GM19035 (cell line): ENCODE measurements around the gene SLC6A2.
"Not testable (repeated sequence)": the region's sequence is repeated elsewhere in the genome, so short reads cannot be mapped to it uniquely, and the experiment has no call there.

Source experiments
- ATAC-seq: cut with Tn5 transposase; IDR thresholded peaks from one replicate; pipeline ENCODE4 v1.9.1; 2021; ENCODE audit not compliant: unreplicated experiment

The SLC6A2 gene

DNA sequence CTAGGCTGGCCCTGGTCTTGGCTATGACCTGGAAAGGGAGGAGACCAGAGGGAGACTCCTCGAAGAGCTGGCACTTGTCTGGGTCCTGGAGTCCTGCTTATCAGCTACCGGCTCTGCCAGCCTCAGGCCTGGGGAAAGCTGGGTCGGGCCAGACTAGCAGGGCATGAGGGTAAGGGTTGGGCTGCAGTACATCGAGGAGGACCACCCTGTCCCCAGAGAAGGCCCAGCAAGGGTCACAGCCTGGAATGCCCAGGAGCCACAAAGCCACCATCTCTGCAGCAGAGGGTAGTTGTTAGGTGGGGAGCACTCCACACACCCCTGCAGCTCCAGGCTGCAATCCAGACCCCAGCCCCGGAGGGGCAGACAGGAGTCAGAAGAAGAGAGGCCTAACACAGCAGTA is 54.0 kb downstream of the SLC6A2 start:
- no peak for ATAC-seq

DNA sequence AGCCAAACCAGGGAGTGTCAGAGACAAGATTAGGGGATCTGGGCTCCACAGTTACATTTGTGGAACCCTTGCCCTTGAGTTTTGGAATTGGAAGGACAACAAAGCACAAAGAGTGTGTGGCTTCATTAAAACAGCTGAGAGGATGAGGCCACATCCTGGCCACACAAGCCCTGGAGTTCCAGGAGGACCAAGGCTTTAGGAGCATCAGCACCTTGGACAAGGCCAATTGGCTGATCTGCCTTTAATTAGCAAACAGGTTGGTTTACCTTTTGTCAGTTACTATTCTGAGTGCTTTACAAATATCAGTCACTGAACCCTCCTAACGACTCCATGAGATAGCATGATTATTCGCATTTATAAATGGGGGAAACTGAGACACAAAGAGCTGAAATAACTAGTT is 54.7 kb downstream of the SLC6A2 start:
- ATAC-seq, result no peak

DNA sequence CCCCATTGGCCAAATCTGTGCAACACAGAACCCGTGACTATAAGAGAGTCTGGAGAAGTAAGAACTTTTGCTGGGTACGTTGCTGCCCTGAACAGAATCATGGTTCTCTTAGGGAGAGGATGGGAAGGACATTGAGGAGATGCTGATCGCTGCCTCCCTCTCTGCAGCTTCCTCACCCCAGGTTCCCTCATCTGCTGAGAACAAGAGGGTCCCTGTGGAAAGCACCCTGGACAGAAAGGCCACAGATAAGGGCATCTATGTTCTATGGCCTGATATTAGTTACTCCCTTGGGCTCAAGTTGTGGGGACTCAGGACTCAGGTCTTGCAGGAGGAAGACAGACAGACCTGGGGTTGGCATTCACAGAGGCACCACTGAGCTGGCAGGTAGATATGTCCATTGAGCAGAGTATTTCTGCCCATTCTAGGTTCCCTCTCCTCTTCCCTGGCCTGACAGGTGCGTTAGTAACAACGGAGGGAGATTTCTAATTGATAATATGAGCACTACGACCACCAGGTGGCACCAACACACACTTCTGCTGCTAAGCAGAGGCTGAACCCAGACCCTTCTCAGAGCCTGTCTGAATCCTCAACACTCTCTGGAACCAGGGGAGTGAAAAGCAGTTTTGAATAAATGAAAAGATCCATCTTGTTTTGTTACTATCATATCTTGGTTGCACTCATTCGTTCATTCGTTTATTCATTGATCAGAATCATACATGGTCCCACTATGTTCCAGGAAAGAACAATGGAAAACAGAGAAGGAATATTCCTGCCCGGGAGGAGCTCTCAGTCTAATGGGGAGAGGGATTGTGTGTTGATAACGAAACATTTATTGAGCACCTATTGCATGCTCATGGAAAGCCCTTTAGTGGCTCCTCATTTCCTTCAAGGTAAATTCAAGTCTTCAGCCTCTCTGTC is 56.4 kb downstream of the SLC6A2 start:
- ATAC-seq, result peak; percentile 78

DNA sequence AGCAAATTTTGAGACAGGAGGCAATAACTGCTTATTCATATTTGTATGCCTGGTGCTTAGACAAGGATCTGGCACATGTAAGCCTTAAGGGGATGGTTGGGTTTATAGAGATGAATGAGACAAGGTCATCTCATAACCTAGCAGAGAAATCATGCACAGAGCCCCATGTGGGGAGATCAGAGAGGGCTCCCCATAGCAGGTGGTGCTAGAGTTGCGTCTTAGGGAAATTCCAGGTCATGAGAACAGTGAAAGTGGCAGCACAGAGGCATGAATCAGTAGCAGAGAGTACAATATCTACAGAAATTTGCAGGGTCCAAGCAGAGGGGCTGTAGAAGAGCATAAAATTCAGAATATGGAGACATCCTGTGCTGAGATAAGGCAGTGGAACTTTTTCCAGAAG is 57.3 kb downstream of the SLC6A2 start:
- ATAC-seq, result no peak

DNA sequence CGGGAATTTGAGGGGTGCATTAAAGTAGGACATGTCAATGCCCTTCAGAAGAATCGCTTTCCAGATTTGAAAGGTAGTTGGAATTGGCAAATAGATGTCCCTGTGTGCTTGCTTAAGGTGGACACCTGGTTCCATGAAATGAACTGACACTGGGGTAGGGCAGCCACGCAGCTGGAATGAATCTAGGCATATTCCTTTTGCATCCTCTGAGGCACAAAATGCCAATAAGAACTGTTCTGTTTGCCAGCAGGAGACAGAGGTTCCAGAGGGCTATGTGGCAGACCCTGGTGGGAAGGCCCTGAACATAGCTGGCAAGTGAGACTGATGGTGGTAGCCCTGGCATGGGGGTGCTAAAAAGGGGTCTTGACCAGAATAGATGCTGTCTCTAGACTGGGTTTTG is 61.5 kb downstream of the SLC6A2 start:
- ATAC-seq, result no peak

DNA sequence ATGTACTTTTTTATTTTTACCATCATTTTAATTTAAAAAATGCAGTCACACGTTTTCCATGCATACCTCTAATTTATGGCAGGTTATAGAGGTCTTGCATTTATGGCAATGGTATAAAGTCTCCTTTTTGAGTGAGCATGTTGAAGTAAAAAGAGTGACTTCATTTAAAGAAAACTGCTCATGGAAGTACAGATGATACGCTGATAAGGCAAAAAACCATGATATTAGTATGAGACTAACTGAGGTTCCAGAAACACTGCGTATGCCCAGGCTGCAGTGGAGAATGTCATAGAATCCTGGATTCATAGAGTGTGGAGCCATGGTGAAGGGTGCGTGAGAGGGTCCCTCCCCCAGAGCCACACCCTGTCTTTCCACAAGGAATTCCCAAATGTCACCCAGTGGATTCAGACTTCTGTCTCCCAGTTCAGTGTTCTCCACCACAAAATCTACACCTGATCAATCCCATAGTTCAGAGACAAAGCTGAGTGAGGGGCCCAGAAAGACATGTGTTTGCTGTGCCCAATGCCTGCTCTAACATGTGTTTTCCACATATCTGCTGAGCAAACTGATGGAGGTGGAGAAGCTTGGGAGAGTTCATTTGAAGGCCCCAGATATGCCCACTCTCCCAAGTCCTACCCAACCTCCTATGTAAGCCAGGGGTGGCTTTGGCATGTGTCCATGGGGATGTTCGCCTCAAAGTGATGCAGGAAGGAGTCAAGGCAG is 69.4 kb downstream of the SLC6A2 start:
- ATAC-seq, result no peak

DNA sequence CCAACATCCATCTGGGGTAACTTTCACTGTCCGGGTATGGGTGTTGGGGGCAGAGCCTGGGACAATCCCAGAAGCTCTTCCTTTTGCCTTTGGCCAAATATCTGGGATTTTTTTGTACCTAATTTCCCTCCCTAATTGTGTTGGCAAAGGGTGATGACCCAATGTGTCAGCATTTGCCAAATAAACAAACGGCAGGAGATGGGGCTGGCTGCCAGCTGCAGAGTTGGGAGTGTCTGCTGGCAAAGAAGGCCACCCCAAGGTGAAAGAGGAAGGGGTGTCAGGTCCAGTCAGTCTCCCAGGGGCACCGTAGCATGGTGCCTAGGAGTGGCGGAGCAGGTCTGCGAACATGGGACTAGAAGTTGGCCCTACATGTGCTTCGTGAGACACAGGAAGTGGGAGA is 73.0 kb downstream of the SLC6A2 start:
- no peak for ATAC-seq

DNA sequence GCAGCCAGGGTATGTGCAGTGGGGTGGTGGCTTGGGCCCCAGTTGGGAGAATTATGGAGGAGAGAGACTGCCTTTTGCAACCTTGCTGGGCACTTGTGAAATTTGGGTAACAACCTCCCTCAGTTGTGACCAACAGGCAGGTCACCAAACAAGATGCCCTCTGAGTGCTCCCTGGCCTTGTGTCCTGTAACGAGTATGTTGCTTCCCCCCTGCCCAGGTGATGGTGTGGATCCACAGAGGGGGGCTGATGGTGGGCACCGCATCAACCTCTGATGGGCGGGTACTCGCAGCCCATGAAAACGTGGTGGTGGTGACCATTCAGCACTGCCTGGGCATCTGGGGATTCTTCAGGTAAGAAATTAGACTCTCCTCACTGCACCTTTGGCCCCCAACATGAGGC is 74.3 kb downstream of the SLC6A2 start:
- no peak for ATAC-seq

DNA sequence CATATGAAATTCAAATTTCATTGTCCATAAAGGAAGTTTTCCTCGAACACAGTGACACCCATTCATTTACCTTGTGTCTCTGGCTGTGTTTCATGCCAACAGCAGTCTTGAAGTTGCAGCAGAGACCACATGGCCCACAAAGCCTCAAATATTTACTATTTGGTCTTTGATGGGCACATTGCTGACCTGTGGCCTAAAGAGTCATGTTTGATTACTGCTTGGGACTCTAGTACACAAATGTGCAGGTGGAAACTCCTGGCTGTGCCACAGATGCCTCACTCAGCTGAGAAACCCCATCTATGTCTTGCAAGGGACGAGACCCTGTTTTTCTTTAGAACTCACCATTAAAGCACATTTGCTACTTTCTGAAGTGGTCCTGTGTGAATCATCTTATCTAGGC is 76.7 kb downstream of the SLC6A2 start:
- no peak for ATAC-seq

DNA sequence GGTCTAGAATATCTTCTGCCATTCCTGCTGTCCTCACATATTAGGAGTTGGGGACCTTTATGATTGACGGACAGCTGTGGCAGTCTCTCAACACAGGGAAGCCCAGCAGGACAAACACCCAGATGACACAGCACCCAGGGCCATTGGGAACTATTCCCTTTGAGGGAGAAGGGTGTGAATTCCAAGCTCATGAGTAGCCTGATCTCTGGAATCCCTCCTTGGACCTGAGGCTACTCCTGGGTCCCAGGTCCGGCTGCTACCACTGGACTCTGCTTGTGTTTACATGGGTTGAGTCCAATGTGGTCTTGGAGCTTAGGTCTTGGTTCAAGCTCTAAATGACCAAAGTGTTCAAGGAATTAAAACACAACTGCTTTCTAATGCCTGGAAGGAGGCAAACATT is 78.9 kb downstream of the SLC6A2 start:
- ATAC-seq, result no peak

DNA sequence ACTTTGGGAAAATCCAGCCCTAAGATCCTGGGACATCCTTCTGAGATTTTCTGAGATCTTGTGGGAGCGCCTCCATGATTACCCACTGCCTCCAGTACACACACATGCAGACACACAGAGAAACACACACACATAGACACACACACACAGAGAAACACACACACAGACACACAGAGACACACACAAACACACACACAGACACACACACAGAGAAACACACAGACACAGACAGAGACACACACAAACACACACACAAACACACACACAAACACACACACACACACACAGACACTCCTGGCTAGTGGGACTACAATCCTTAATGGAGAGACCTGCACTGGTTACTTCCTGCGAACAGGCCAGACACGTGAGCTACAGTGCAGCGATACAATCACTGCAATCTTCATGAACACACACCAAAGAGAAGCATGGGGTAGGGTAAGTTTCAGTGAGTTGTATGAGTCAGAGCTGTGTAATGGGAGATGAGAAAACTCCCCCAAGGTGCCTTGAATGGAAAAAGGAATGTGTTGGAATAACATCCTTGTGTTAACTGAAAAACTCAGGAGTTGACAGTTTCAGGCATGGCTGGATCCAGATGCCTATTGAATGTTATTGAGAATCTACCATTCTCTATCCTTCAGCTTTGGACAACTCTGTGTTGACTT is 79.5 kb downstream of the SLC6A2 start:
- ATAC-seq, result no peak

DNA sequence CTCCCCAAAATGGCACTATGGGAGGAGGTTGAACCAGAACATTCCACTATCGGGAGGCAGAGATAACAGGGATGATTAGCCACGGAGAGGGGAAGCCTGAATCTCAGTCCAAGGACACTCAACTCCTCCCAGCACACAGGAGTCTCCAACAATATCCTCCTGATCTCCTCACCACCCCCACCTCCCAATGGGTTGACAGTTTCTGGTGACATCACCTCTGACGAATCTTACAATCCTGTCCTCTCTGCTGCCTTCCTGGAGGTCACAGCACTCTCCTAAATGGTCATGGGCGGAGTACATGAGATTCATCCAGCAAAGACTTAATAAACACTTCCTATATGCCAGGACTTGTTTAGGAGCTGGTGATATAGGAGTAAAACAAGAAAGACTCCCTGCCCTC is 80.9 kb downstream of the SLC6A2 start:
- ATAC-seq, result no peak

DNA sequence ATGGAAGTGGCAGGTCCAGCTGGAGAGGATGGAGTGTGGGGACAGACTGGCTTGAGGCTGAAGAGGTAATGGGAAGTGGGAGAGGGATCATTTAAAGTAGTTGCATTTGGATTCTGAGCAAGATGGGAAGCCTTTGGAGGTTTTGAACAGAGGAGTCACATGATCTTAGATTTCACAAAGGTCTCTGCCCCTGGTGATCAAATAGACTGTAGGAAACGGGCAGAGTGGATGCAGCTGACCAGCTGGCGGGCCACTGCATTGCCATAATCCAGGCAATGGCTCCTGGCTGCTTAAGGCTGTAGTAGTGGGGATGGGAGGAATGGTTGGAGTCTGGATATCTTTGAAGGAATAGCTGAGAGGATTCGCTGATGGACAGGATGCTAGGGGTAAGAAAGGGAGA is 81.5 kb downstream of the SLC6A2 start:
- ATAC-seq, result no peak

DNA sequence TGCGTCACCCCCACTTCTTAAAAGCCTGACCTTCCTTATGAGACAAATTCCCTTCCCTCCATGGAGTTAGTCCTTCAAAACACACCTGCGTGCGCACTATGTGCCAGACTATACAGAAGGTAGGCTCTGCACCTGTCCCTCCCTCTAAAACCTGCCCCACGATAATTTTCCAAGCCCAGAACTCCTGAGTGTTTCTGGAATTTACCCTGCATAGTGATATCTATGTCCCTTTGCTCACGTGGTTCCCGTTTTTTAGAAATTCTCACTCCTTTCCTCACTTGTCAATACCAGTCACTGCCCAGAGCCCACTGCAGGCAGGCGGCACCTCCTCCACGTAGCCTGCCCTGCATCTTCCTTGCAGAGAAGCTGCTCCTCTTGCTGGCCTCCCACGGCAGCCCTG is 82.2 kb downstream of the SLC6A2 start:
- no peak for ATAC-seq

DNA sequence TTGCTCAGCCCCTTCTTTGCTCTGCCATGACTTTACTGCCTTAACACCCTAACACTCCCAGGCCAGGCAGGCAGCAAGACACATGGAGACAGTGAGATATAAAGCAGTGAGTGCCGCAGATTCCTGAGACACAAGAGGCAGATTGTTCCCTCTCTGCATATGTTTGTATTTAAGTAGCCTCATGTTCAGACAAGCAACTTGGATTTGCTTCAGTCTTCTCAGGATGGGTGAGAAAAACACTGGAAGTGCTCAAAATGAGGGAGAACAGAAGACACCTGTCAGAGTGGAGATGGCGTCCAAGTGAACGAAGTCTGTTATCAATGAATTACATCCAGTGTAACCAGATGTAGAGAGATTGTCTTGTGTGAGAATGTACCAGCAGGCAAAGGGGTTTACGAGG is 90.3 kb downstream of the SLC6A2 start:
- no peak for ATAC-seq

DNA sequence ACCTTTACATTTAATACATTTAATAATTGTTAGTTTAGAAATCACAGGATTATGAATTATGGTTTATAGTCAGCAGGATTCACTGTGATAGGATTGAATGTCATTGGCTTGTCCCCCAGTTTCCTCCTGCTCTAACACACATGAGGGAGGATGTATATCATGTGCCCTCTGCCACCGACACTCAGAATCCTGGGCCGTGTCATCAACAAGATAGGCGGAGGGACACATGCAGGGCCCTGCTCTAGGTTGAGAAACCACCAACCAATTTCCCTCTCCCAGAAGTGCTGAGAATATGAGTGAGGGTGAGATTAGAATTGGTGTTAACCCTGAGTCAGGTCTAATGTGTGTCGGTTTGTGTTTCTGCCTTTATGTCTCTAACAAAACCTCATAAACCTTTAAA is 92.0 kb downstream of the SLC6A2 start:
- no peak for ATAC-seq

DNA sequence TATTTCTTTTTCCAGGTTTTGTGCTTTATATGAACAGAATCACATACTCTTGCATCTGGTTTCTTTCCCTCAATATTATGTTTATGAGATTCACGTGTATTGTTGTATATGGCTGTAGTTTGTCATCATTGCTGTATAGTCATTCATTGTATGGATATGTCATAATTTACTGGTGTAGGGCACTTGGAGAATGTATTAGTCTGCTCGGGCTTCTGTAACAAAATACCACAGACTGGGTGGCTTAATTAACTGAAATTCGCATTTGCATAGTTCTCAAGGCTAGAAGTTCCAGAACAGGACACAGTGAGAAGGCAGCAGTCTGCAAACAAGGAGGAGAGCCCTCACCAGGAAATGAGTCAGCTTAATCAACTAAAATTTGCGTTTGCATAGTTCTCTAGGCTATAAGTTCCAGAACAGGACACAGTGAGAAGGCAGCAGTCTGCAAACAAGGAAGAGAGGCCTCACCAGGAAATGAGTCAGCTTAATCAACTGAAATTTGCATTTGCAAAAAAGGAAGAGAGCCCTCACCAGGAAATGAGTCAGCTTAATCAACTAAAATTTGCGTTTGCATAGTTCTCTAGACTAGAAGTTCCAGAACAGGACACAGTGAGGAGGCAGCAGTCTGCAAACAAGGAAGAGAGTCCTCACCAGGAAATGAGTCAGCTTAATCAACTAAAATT is 96.8 kb downstream of the SLC6A2 start:
- not testable (repeated sequence) for ATAC-seq

DNA sequence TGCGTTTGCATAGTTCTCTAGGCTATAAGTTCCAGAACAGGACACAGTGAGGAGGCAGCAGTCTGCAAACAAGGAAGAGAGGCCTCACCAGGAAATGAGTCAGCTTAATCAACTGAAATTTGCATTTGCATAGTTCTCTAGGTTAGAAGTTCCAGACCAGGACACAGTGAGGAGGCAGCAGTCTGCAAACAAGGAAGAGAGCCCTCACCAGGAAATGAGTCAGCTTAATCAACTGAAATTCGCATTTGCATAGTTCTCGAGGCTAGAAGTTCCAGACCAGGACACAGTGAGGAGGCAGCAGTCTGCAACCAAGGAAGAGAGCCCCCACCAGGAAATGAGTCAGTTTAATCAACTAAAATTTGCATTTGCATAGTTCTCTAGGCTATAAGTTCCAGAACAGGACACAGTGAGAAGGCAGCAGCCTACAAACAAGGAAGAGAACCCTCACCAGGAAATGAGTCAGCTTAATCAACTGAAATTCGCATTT is 97.4 kb downstream of the SLC6A2 start:
- not testable (repeated sequence) for ATAC-seq
